ENCODE results near the gene RAB7A. TPM values are rescaled to one million over a fixed set of nuclear protein-coding genes. Genes with fewer than 3 reads are reported as not detected.

RAB7A gene
- total and polyA plus RNA-seq, 2 donors (not counting 1 experiment from before 2014, with no cell fraction given): 62.7 to 138 TPM

DNA sequence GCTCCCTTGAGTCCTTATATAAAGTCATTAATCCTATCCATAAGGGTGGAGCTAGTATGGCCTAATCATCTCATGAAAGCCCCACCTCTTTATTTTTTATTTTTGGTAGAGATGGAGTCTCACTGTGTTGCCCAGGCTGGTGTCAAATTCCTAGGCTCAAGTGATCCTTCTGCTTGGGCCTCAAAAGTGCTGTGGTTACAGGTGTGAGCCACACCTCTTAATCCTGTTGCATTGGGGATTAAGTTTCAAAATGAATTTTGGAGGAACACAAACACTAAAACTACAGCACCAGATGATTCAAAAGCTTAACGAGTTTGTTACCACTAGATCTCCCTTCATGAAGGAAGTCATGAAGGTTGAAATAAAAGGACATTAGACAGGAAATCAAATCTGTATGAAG is 27.7 kb downstream of the RAB7A start:
- Histone ChIP-seq H3K27me3 (replicated peaks in 1 of 4; ENCODE audit: control extremely low read depth in 1 of 4, control insufficient read depth in 3 of 4, insufficient read depth in 4 of 4, low read length in 3 of 4) (no peaks in the 10 kb centered on the region), H4K20me1 (ENCODE audit: control insufficient read depth, insufficient read depth, low read length, poor library complexity, severe bottlenecking) (peaks cover 63% of the 10 kb centered on the region), H2AFZ (ENCODE audit: insufficient read depth, low read depth, low read length, poor library complexity, severe bottlenecking) (no peak overlapping the region), H3K4me2 (replicated peaks; ENCODE audit: low read depth, low read length, poor library complexity, severe bottlenecking) (no peak overlapping the region), H3K9ac (ENCODE audit: low read length) (no peak overlapping the region), H3K4me3 (ENCODE audit: control extremely low read depth in 1 of 5, extremely low read depth in 1 of 5, insufficient read depth in 1 of 5, low read depth in 2 of 5, low read length in 4 of 5) (no peak overlapping the region), H3K27ac (ENCODE audit: low read length in 2 of 2) (no peak overlapping the region), H3K36me3 (replicated peaks in 1 of 2; ENCODE audit: control extremely low read depth in 1 of 2, control insufficient read depth in 1 of 2, extremely low read depth in 1 of 2, insufficient read depth in 2 of 2, low read length in 1 of 2) (peaks cover 2 to 5% of the 10 kb centered on the region in 2 experiments), H3K4me1 (ENCODE audit: control insufficient read depth in 2 of 2, insufficient read depth in 2 of 2, low read length in 2 of 2) (peaks cover 0 to 3% of the 10 kb centered on the region in 2 donors), H3K79me2 (ENCODE audit: control insufficient read depth, insufficient read depth, low read length) (peaks cover 98% of the 10 kb centered on the region), H3K9me3 (ENCODE audit: control extremely low read depth in 1 of 3, control insufficient read depth in 2 of 3, insufficient read depth in 1 of 3, low read length in 2 of 3) (peaks cover 0 to 10% (median 0%) of the 10 kb centered on the region in 3 donors)
- H3K27me3 Mint-ChIP-seq: no peaks in the 10 kb centered on the region
- H3K4me1 Mint-ChIP-seq: peaks cover 46% of the 10 kb centered on the region
- no peaks in the 10 kb centered on the region for H3K9me3 Mint-ChIP-seq (ENCODE audit: insufficient read depth)
- WGBS (ENCODE audit: insufficient coverage): no CpG with 5 or more reads among the region's 1 CpG
- no peak overlapping the region for H3K27ac Mint-ChIP-seq
- ATAC-seq (ENCODE audit: low read depth): no peak
- CTCF ChIA-PET: no interaction called here
- intact Hi-C loops (cut with micrococcal nuclease): no loop called here
- POLR2A ChIA-PET: no interaction called here
- DNase-seq: no peak
- no peak overlapping the region for H3K4me3 Mint-ChIP-seq
- TF ChIP-seq EZH2 (IDR thresholded peaks at IDR 0.05; ENCODE audit: borderline replicate concordance, insufficient read depth, low read depth, low read length, poor library complexity, severe bottlenecking): no peak
- TF ChIP-seq, protein P1, sequence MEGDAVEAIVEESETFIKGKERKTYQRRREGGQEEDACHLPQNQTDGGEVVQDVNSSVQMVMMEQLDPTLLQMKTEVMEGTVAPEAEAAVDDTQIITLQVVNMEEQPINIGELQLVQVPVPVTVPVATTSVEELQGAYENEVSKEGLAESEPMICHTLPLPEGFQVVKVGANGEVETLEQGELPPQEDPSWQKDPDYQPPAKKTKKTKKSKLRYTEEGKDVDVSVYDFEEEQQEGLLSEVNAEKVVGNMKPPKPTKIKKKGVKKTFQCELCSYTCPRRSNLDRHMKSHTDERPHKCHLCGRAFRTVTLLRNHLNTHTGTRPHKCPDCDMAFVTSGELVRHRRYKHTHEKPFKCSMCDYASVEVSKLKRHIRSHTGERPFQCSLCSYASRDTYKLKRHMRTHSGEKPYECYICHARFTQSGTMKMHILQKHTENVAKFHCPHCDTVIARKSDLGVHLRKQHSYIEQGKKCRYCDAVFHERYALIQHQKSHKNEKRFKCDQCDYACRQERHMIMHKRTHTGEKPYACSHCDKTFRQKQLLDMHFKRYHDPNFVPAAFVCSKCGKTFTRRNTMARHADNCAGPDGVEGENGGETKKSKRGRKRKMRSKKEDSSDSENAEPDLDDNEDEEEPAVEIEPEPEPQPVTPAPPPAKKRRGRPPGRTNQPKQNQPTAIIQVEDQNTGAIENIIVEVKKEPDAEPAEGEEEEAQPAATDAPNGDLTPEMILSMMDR (IDR thresholded peaks at IDR 0.05): no peak

DNA sequence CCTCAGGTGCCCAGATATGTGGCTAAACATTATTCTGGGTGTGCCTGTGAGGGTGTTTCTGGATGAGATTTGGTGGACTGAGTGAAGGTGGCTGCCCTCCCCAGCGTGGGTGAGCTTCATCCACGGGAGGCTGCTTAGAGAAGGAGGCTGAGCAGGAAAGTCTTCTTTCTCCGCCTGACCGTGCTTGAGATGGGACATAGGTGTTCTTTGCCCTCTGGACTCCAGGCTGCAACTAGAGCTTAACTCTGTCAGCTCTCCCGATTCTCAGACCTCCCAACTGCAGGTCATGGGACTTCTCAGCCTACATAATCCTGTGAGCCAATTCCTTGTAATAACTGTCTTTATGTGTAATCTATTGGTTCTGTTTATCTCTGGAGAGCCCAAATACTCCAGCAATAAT is 34.1 kb downstream of the RAB7A start:
- Histone ChIP-seq H3K27me3 (replicated peaks in 1 of 4; ENCODE audit: control extremely low read depth in 1 of 4, control insufficient read depth in 3 of 4, insufficient read depth in 4 of 4, low read length in 3 of 4) (no peaks in the 10 kb centered on the region), H3K27ac (ENCODE audit: low read length in 2 of 2) (no peak overlapping the region), H3K79me2 (ENCODE audit: control insufficient read depth, insufficient read depth, low read length) (peaks cover 94% of the 10 kb centered on the region), H3K36me3 (replicated peaks in 1 of 2; ENCODE audit: control extremely low read depth in 1 of 2, control insufficient read depth in 1 of 2, extremely low read depth in 1 of 2, insufficient read depth in 2 of 2, low read length in 1 of 2) (peaks cover 0 to 12% of the 10 kb centered on the region in 2 experiments), H3K4me2 (replicated peaks; ENCODE audit: low read depth, low read length, poor library complexity, severe bottlenecking) (no peak overlapping the region), H4K20me1 (ENCODE audit: control insufficient read depth, insufficient read depth, low read length, poor library complexity, severe bottlenecking) (peaks cover 42% of the 10 kb centered on the region), H3K4me3 (ENCODE audit: control extremely low read depth in 1 of 5, extremely low read depth in 1 of 5, insufficient read depth in 1 of 5, low read depth in 2 of 5, low read length in 4 of 5) (no peak overlapping the region), H3K4me1 (ENCODE audit: control insufficient read depth in 2 of 2, insufficient read depth in 2 of 2, low read length in 2 of 2) (no peaks in the 10 kb centered on the region), H3K9me3 (ENCODE audit: control extremely low read depth in 1 of 3, control insufficient read depth in 2 of 3, insufficient read depth in 1 of 3, low read length in 2 of 3) (no peaks in the 10 kb centered on the region), H2AFZ (ENCODE audit: insufficient read depth, low read depth, low read length, poor library complexity, severe bottlenecking) (no peak overlapping the region), H3K9ac (ENCODE audit: low read length) (no peak overlapping the region)
- ATAC-seq (ENCODE audit: low read depth) (no peak), DNase-seq (no peak)
- Mint-ChIP-seq H3K27ac (no peak overlapping the region), H3K27me3 (no peaks in the 10 kb centered on the region), H3K4me3 (no peak overlapping the region), H3K9me3 (ENCODE audit: insufficient read depth) (no peaks in the 10 kb centered on the region), H3K4me1 (peaks cover 44% of the 10 kb centered on the region)
- ChIA-PET CTCF (no interaction called here), POLR2A (no interaction called here)
- TF ChIP-seq, protein P1 (IDR thresholded peaks at IDR 0.05): no peak
- TF ChIP-seq EZH2 (IDR thresholded peaks at IDR 0.05; ENCODE audit: borderline replicate concordance, insufficient read depth, low read depth, low read length, poor library complexity, severe bottlenecking): no peak
- 100% methylated on average over 2 of the region's 5 CpGs for WGBS (ENCODE audit: insufficient coverage)
- intact Hi-C loops (cut with micrococcal nuclease): no loop called here

Data from B cell (primary cell).